ENCODE data around the gene SLC1A5.
"Not testable (repeated sequence)": the region's sequence is repeated elsewhere in the genome, so short reads cannot be mapped to it uniquely, and the experiment has no call there.

SLC1A5 gene

GRCh38 chr19:46788262-46788967 lies at the start of gene SLC1A5:
Gene SLC1A5 (minus strand): TSS chr19:46788594. CDS start chr19:46787965, 629 bp downstream.
- DNase-seq = peak; percentile 23 to 79

- no peak for DNase-seq
Observed at GRCh38 chr19:46838160-46838559, 49.8 kb upstream of the SLC1A5 start.

GRCh38 chr19:46834984-46835383 lies 46.6 kb upstream of the SLC1A5 start:
- no peak for DNase-seq

GRCh38 chr19:46834121-46834520 lies 45.7 kb upstream of the SLC1A5 start:
- DNase-seq = no peak

- DNase-seq = no peak
Observed at GRCh38 chr19:46830864-46831263, 42.5 kb upstream of the SLC1A5 start.

- DNase-seq = no peak
Observed at GRCh38 chr19:46828484-46828883, 40.1 kb upstream of the SLC1A5 start.

GRCh38 chr19:46825731-46826055 lies 37.3 kb upstream of the SLC1A5 start:
- no peak for DNase-seq

GRCh38 chr19:46824890-46825730 lies 36.7 kb upstream of the SLC1A5 start:
- peak in 1 of 2 donors; percentile 16 for DNase-seq

- DNase-seq = no peak
Observed at GRCh38 chr19:46823049-46823448, 34.7 kb upstream of the SLC1A5 start.

GRCh38 chr19:46822410-46822787 lies 34.0 kb upstream of the SLC1A5 start:
- not testable (repeated sequence) for DNase-seq

GRCh38 chr19:46821512-46822409 lies 33.4 kb upstream of the SLC1A5 start:
- no peak for DNase-seq

GRCh38 chr19:46818812-46819211 lies 30.4 kb upstream of the SLC1A5 start:
- DNase-seq = no peak

GRCh38 chr19:46815833-46816627 lies 27.6 kb upstream of the SLC1A5 start:
- DNase-seq = no peak

- no peak for DNase-seq
Observed at GRCh38 chr19:46813839-46814358, 25.5 kb upstream of the SLC1A5 start.

- no peak for DNase-seq
Observed at GRCh38 chr19:46812977-46813838, 24.8 kb upstream of the SLC1A5 start.

- no peak for DNase-seq
Observed at GRCh38 chr19:46809534-46810272, 21.3 kb upstream of the SLC1A5 start.

- no peak for DNase-seq
Observed at GRCh38 chr19:46806656-46807055, 18.3 kb upstream of the SLC1A5 start.

GRCh38 chr19:46804432-46804831 lies 16.0 kb upstream of the SLC1A5 start:
- DNase-seq = not testable (repeated sequence)

- DNase-seq = no peak
Observed at GRCh38 chr19:46803555-46803954, 15.2 kb upstream of the SLC1A5 start.

- no peak for DNase-seq
Observed at GRCh38 chr19:46802152-46802551, 13.8 kb upstream of the SLC1A5 start.

Measured in hippocampal formation (tissue), 2 donors.